A549 (cell line): ENCODE results near the gene TXNL4A. TPM values are rescaled to one million over a fixed set of nuclear protein-coding genes. Genes with fewer than 3 reads are reported as not detected.

ENCODE experiments used
- ATAC-seq, 2 experiments: fragments of 200-7000 bp in 1 of 2; fragments of >200 bp in 1 of 2; cut with Nextera tagmentation in 1 of 2; cut with Tn5 transposase in 1 of 2; 3 replicates each; pipeline versions ENCODE4 v1.8.0 to v1.9.1; 2018 to 2020; ENCODE audit warnings: mild to moderate bottlenecking in 1 of 2, moderate library complexity in 1 of 2
- CTCF ChIA-PET: fragments of 300-600 bp; sonication (Branson Sonifier 250); formaldehyde crosslinking; extraction: SDS; loops from one replicate; lab custom pipeline; 2021; ENCODE audit warnings: antibody characterized with exemption, inconsistent platforms; lab: Yijun Ruan, JAX
- POLR2A ChIA-PET: fragments of 350-600 bp; formaldehyde crosslinking; extraction: SDS; loops from one replicate; lab custom pipeline; 2021; ENCODE audit warnings: antibody characterized with exemption, inconsistent platforms; lab: Yijun Ruan, JAX
- DNase-seq, 2 experiments: peaks; one replicate each; pipeline versions ENCODE4 v3.0.0 to v3.0.0-alpha.2; 2011 to 2016; ENCODE audit warnings: low read depth in 1 of 2, low spot score in 1 of 2
- FAIRE-seq: peaks from 2 replicates; lab custom pipeline; 2011; peaks lifted over from hg19 to GRCh38; lab: Jason Lieb, UNC
- H3K27ac ChIP-seq, 2 experiments: fragments of >200 bp; sonication (Bioruptor Twin); formaldehyde crosslinking; 3 replicates each; pipeline ENCODE4 v1.5.1; 2016 to 2017
- H3K4me1 ChIP-seq: fragments of >200 bp; sonication (Bioruptor Twin); formaldehyde crosslinking; 3 replicates; pipeline ENCODE4 v1.6.1; 2016
- H3K4me2 ChIP-seq: fragments of >200 bp; sonication (Bioruptor Twin); formaldehyde crosslinking; 3 replicates; pipeline ENCODE4 v1.6.1; 2016
- H3K4me3 ChIP-seq: fragments of >200 bp; sonication (Bioruptor Twin); formaldehyde crosslinking; 3 replicates; pipeline ENCODE4 v1.5.1; 2016
- H3K9me3 ChIP-seq: fragments of >200 bp; sonication (Bioruptor Twin); formaldehyde crosslinking; 3 replicates; pipeline ENCODE4 v1.6.1; 2016
- EHF ChIP-seq: fragments of 250-450 bp; sonication (Bioruptor Pico); IDR thresholded peaks from 2 replicates; pipeline ENCODE4 v1.5.0; 2020; ENCODE audit warnings: mild to moderate bottlenecking
- EHMT2 ChIP-seq: fragments of 200-600 bp; sonication (generic); IDR thresholded peaks from 2 replicates; pipeline ENCODE4 v1.6.1; 2016; ENCODE audit warnings: antibody characterized with exemption, low read depth, mild to moderate bottlenecking, moderate library complexity
- ESRRA ChIP-seq: fragments of 150-350 bp; IDR thresholded peaks from 2 replicates; pipeline ENCODE4 v1.6.1; 2014; ENCODE audit warnings: mild to moderate bottlenecking, low read length, borderline replicate concordance
- FOSL2 ChIP-seq, 2 experiments: fragments of 450-650 bp in 1 of 2; fragments of >200 bp in 1 of 2; sonication (Bioruptor Twin) in 1 of 2; formaldehyde crosslinking; IDR thresholded peaks; 2 replicates each; pipeline versions ENCODE4 v1.5.0 to v1.6.1; 2016 to 2020; ENCODE audit warnings: mild to moderate bottlenecking in 1 of 2, moderate library complexity in 1 of 2
- HOXB13 ChIP-seq: fragments of 250-450 bp; sonication (Bioruptor Pico); IDR thresholded peaks from 2 replicates; pipeline ENCODE4 v1.5.0; 2020; ENCODE audit warnings: low read depth, mild to moderate bottlenecking, moderate library complexity
- JUNB ChIP-seq: fragments of >200 bp; sonication (Bioruptor Twin); formaldehyde crosslinking; IDR thresholded peaks from 2 replicates; pipeline ENCODE4 v1.6.1; 2016
- MAZ ChIP-seq: fragments of 150-350 bp; IDR thresholded peaks from 2 replicates; pipeline ENCODE4 v1.6.1; 2014; ENCODE audit warnings: antibody characterized with exemption, low read depth, low read length, borderline replicate concordance
- RARB ChIP-seq: fragments of 250-450 bp; sonication (Bioruptor Pico); IDR thresholded peaks from 2 replicates; pipeline ENCODE4 v1.8.0; 2021; ENCODE audit warnings: mild to moderate bottlenecking, moderate library complexity
- RFX5 ChIP-seq: fragments of 450-650 bp; IDR thresholded peaks from 2 replicates; pipeline ENCODE4 v1.7.1; 2014; ENCODE audit warnings: antibody characterized with exemption, mild to moderate bottlenecking, moderate library complexity
- SREBF2 ChIP-seq: fragments of 450-650 bp; IDR thresholded peaks from 2 replicates; pipeline ENCODE4 v1.6.1; 2014; ENCODE audit warnings: mild to moderate bottlenecking, moderate library complexity
- TFCP2L1 ChIP-seq: fragments of 250-450 bp; sonication (Bioruptor Pico); IDR thresholded peaks from 2 replicates; pipeline ENCODE4 v1.5.0; 2021; ENCODE audit warnings: mild to moderate bottlenecking
- WGBS: methylation state at CpG from one replicate; pipeline ENCODE4 v1.1.6; 2017; ENCODE audit errors: missing lambda C conversion rate; 5-methylcytosine and 5-hydroxymethylcytosine counted together
- polyA plus RNA-seq, 4 experiments: library from polyadenylated mRNA; depleted of rRNA in 3 of 4; stranded (reverse); fragments of >200 nt; fragmentation: RNase III in 1 of 4; extraction: RNeasy Plus Mini Kit Qiagen cat#74134 plus additional on column Dnase treatment in 1 of 4; gene quantifications; 2 replicates in 3 of 4; 3 replicates in 1 of 4; pipeline ENCODE4 v1.2.3, GENCODE V29; 2011 to 2017
- TF ChIP-seq, protein P1 (sequence below): fragments of >200 bp; sonication (Bioruptor Twin); formaldehyde crosslinking; IDR thresholded peaks from 2 replicates; pipeline ENCODE4 v1.6.1; 2016
- TF ChIP-seq, protein P2 (sequence below): fragments of 450-650 bp; IDR thresholded peaks from 2 replicates; pipeline ENCODE4 v1.6.1; 2014; ENCODE audit warnings: antibody characterized with exemption
- TF ChIP-seq, protein P3 (sequence below): fragments of 250-450 bp; sonication (Bioruptor Pico); IDR thresholded peaks from 2 replicates; pipeline ENCODE4 v1.5.0; 2021; ENCODE audit warnings: mild to moderate bottlenecking, moderate library complexity, borderline replicate concordance
- TF ChIP-seq, protein P4 (sequence below): IDR thresholded peaks from 2 replicates; pipeline ENCODE4 v1.6.1; 2012

The TXNL4A gene
- polyA plus RNA-seq, 2 of the 4 experiments (the other 2 are of a cell fraction), result 99.6 to 139 TPM

DNA sequence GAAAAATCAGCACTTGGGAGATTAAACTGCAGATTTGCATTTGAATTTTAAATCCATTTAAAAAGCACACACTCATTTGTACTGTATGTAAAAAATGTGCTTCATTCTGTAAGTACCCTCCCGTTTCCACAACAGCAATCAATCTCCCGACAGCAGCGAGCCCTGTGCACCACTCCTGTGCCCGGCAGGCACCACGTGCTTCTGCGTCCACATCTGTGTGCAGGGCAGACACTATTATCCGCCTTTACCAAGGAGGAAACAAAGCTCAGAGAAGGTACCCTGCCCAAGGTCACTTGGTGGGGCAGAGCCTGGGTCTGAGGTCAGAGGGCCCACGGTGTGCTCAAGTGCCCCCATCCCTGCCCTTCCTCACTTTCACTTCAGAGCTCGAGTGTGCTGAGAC lies 16.4 kb downstream of the TXNL4A start (continued):
- TF ChIP-seq MAZ (no peak), HOXB13 (no peak), TFCP2L1 (CRISPR knock-in tag) (no peak)

DNA sequence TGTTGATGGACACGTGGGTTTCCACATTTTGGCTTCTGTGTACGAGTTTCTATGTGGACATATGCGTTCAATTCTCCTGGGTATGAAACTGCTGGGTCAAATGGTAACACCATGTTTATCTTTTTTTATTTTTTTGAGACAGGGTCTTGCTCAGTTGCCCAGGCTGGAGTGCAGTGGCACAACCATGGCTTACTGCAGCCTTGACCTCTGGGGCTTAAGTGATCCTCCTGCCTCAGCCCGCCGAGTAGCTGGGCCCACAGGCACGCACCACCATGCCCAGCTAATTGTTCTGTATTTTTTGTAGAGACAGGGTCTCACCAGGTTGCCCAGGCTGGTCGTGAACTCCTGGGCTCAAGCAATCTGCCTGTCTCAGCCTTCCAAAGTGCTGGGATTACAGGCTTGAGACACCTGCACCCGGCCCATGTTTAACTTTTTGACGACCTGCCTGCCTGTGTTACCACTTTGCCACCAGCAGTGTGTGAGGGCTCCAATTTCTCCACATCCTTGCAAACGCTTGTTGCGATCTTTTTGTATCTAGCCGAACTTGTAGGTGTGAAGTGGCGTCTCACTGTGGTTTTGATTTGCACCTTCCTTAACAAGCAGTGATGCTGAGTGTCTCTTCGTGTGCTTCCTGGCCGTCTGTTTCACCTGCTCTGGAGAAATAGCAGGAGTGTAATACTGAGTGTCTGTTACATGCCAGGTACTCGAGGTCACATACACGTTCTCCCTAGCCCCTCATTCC lies 17.0 kb downstream of the TXNL4A start:
- no peaks in the 10 kb centered on the region for H3K4me1 ChIP-seq
- H3K4me2 ChIP-seq, result no peak overlapping the region
- FAIRE-seq, result no peak
- CTCF ChIA-PET, result no interaction called here
- no peak for DNase-seq
- H3K9me3 ChIP-seq, result no peaks in the 10 kb centered on the region
- POLR2A ChIA-PET, result no interaction called here
- TF ChIP-seq, protein P1, sequence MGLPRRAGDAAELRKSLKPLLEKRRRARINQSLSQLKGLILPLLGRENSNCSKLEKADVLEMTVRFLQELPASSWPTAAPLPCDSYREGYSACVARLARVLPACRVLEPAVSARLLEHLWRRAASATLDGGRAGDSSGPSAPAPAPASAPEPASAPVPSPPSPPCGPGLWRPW, result no peak
- TF ChIP-seq RFX5 (no peak), RARB (no peak), EHF (no peak), EHMT2 (no peak), ESRRA (no peak), FOSL2 (IDR thresholded peaks at IDR 0.05) (no peak), FOSL2 (CRISPR knock-in tag; IDR thresholded peaks at IDR 0.05) (no peak), JUNB (no peak)
- TF ChIP-seq, protein P2, sequence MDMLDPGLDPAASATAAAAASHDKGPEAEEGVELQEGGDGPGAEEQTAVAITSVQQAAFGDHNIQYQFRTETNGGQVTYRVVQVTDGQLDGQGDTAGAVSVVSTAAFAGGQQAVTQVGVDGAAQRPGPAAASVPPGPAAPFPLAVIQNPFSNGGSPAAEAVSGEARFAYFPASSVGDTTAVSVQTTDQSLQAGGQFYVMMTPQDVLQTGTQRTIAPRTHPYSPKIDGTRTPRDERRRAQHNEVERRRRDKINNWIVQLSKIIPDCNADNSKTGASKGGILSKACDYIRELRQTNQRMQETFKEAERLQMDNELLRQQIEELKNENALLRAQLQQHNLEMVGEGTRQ, result no peak
- TF ChIP-seq, protein P3, sequence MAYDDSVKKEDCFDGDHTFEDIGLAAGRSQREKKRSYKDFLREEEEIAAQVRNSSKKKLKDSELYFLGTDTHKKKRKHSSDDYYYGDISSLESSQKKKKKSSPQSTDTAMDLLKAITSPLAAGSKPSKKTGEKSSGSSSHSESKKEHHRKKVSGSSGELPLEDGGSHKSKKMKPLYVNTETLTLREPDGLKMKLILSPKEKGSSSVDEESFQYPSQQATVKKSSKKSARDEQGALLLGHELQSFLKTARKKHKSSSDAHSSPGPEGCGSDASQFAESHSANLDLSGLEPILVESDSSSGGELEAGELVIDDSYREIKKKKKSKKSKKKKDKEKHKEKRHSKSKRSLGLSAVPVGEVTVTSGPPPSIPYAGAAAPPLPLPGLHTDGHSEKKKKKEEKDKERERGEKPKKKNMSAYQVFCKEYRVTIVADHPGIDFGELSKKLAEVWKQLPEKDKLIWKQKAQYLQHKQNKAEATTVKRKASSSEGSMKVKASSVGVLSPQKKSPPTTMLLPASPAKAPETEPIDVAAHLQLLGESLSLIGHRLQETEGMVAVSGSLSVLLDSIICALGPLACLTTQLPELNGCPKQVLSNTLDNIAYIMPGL (CRISPR knock-in tag), result no peak
- TF ChIP-seq, protein P4, sequence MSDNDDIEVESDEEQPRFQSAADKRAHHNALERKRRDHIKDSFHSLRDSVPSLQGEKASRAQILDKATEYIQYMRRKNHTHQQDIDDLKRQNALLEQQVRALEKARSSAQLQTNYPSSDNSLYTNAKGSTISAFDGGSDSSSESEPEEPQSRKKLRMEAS, result no peak
- H3K4me3 ChIP-seq, result no peak overlapping the region
- H3K27ac ChIP-seq, result no peak overlapping the region
- no peak for ATAC-seq
- 90% methylated on average over 17 of the region's 17 CpGs for whole genome bisulfite sequencing

DNA sequence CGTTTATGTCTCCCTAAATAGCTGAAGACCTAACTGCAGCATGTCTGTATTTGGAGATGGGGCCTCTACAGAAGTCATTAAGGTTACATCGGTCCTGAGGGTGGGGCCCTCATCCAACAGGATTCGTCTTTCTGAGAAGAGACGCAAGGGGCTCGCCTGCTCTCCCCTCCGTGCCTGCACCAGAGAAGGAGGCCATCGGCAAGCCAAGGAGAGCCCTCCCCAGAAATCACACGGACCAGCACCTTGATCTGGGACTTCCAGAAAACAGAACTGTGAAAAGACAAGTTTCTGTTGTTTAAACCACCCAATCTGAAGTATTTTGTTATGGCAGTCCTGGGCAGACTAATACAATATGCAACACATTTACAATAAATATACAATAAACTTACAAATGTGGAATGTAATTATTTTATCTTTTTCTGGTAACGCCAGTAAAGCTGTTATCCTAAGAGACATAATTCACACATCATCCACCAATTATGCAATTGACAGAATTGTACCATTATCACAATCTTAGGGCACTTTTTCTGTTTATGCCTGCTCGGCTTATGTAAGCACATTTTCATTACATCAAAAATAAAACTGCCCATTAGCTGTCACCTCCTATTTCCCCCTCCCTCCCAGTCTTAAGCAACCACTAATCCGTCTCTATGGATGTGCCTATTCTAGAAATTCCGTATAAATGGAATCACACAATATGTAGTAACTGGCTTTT lies 17.8 kb downstream of the TXNL4A start:
- Histone ChIP-seq H3K4me3 (no peak overlapping the region), H3K4me2 (no peak overlapping the region), H3K27ac (no peak overlapping the region), H3K4me1 (peaks cover 4% of the 10 kb centered on the region), H3K9me3 (no peaks in the 10 kb centered on the region)
- TF ChIP-seq, protein P1, result no peak
- no peak for TF ChIP-seq SREBF2
- DNase-seq, result no peak
- FAIRE-seq, result no peak
- POLR2A ChIA-PET, result no interaction called here
- CTCF ChIA-PET, result no interaction called here
- WGBS, result 85% methylated on average over 12 of the region's 12 CpGs
- no peak for ATAC-seq
